Lower lobe of right lung (tissue), 2 donors: ENCODE measurements around the gene ABCE1. TPM values are rescaled to one million over a fixed set of nuclear protein-coding genes. Genes with fewer than 3 reads are reported as not detected.

Source experiments
- ATAC-seq, 2 donors: fragments of 200-7000 bp; cut with Tn5 transposase; one replicate each; pipeline ENCODE4 v1.9.1; 2020 to 2022; ENCODE audit warnings: mild to moderate bottlenecking in 2 of 2, moderate library complexity in 2 of 2
- DNase-seq: peaks from one replicate; pipeline ENCODE4 v3.0.0-alpha.2; 2020
- H3K27ac ChIP-seq: fragments of 200-600 bp; one replicate; pipeline ENCODE4 v1.8.0; 2022
- H3K27me3 ChIP-seq: fragments of 200-600 bp; one replicate; pipeline ENCODE4 v1.8.0; 2022; ENCODE audit warnings: low read depth
- H3K36me3 ChIP-seq: fragments of 200-600 bp; one replicate; pipeline ENCODE4 v1.8.0; 2022; ENCODE audit warnings: mild to moderate bottlenecking
- H3K4me1 ChIP-seq: fragments of 200-600 bp; one replicate; pipeline ENCODE4 v1.8.0; 2022
- H3K4me3 ChIP-seq: fragments of 200-600 bp; one replicate; pipeline ENCODE4 v1.8.0; 2022; ENCODE audit warnings: mild to moderate bottlenecking
- H3K9me3 ChIP-seq: fragments of 200-600 bp; one replicate; pipeline ENCODE4 v1.8.0; 2022
- intact Hi-C: fragments of 100-400 bp; cut with DNase I; formaldehyde crosslinking; loops from one replicate; pipeline ENCODE4 v1.11.0; 2022
- total RNA-seq: library from RNA; stranded (reverse); fragmentation: NEBNext Ultra II Directional; extraction: Animal tissue kit (Norgen Biotek cat#: 25700); gene quantifications from one replicate; pipeline ENCODE4 v1.2.1, GENCODE V29; 2021
- TF ChIP-seq, protein P1 (sequence below): fragments of 200-600 bp; IDR thresholded peaks from one replicate; pipeline ENCODE4 v1.8.0; 2022; ENCODE audit warnings: antibody characterized with exemption, mild to moderate bottlenecking
- donor health status: DM: no; HTN: yes; CAD: no; lungs with severe emphysema.

The ABCE1 gene
- total RNA-seq, 1 donor from 2014 or later: 35.5 TPM

DNA sequence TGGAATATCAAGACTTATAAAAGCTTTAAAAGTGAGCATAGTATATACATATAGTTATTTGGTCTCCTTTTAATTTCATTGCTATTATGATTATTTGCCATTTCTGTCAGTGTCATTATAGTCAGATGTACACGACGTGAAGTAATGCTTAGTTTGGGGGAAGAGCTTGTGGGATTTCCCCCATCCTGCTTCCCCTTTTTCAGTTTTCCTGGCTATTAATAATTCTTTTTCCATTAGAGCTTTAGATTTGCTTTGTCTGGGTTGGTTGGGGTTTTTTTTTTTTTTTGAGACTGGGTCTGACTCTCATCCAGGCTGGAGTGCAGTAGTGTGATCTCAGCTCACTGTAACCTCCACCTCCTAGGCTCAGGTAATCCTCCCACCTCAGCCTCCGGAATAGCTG lies 5.4 kb downstream of the ABCE1 start:
- H3K36me3 ChIP-seq: peaks cover 42% of the 10 kb centered on the region
- no peaks in the 10 kb centered on the region for H3K9me3 ChIP-seq
- TF ChIP-seq, protein P1, sequence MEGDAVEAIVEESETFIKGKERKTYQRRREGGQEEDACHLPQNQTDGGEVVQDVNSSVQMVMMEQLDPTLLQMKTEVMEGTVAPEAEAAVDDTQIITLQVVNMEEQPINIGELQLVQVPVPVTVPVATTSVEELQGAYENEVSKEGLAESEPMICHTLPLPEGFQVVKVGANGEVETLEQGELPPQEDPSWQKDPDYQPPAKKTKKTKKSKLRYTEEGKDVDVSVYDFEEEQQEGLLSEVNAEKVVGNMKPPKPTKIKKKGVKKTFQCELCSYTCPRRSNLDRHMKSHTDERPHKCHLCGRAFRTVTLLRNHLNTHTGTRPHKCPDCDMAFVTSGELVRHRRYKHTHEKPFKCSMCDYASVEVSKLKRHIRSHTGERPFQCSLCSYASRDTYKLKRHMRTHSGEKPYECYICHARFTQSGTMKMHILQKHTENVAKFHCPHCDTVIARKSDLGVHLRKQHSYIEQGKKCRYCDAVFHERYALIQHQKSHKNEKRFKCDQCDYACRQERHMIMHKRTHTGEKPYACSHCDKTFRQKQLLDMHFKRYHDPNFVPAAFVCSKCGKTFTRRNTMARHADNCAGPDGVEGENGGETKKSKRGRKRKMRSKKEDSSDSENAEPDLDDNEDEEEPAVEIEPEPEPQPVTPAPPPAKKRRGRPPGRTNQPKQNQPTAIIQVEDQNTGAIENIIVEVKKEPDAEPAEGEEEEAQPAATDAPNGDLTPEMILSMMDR: no peak
- DNase-seq (no peak), ATAC-seq (no peak)
- H3K27ac ChIP-seq: no peak overlapping the region
- H3K4me3 ChIP-seq: no peak overlapping the region
- no peaks in the 10 kb centered on the region for H3K27me3 ChIP-seq
- intact Hi-C loops: no loop called here
- peaks cover 15% of the 10 kb centered on the region for H3K4me1 ChIP-seq

DNA sequence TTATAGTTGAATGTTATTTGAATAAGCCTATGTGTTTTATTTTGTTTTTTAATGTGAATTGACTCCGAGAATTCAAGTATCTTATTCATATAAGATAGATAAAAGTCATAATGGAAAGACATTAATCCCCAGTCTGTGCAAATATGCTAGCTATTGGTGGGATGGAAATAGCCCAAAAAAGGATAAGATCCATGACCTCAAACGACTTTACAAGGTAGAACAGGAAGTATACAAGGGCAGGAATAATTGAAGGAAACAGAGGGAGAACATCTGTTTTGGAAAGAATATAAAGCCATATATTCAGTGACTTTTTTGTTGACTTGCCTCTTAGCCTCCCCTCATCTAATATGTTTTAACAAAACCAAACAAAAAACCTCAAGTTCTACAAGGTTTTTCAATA lies 9.0 kb downstream of the ABCE1 start:
- H3K27me3 ChIP-seq: no peaks in the 10 kb centered on the region
- ATAC-seq (no peak), DNase-seq (no peak)
- intact Hi-C loops: no loop called here
- no peak overlapping the region for H3K4me3 ChIP-seq
- TF ChIP-seq, protein P1: no peak
- H3K4me1 ChIP-seq: no peaks in the 10 kb centered on the region
- H3K27ac ChIP-seq: no peak overlapping the region
- H3K9me3 ChIP-seq: no peaks in the 10 kb centered on the region
- peaks cover 78% of the 10 kb centered on the region for H3K36me3 ChIP-seq

DNA sequence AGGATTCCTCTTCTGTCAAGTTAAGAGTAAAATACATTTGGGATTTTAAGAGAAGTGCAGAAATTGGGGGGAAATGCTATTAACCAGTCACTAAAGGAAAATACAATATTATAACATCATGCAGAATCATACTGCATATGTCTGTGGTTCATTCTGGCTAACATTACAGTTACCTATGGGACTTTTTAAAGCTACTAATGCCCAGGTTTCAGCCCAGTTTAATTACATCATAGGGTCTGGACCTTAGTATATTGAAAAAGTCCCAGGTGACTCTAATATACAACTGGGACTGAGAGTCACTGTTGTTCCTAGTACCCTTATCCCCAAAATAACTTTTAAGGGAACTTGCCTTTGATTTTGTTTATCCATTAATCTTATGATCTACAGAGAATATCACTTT lies 10.0 kb downstream of the ABCE1 start:
- TF ChIP-seq, protein P1: no peak
- DNase-seq (no peak), ATAC-seq (no peak)
- no peak overlapping the region for H3K4me3 ChIP-seq
- intact Hi-C loops: no loop called here
- peaks cover 89% of the 10 kb centered on the region for H3K36me3 ChIP-seq
- no peaks in the 10 kb centered on the region for H3K9me3 ChIP-seq
- no peaks in the 10 kb centered on the region for H3K27me3 ChIP-seq
- H3K27ac ChIP-seq: no peak overlapping the region
- H3K4me1 ChIP-seq: no peaks in the 10 kb centered on the region

DNA sequence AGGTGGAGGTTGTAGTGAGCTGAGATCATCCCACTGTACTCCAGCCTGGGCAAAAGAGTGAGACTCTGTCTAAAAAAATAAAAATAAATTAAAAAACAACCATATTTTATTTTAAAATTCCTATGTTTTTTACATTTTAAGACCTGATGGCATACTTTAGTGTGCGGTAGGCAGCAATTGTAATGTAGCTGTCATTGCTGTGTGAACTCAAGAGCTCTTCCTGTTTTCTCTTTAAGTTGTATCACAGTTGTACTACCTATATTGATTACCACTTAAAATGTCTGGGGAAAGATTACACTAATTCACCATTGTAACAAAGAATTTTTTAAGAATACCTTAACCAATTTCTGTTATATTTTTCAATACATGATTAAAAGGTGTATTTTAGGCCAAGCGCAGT lies 27.3 kb downstream of the ABCE1 start:
- intact Hi-C loops: no loop called here
- DNase-seq (no peak), ATAC-seq (no peak)
- TF ChIP-seq, protein P1: no peak
- Histone ChIP-seq H3K4me3 (no peak overlapping the region), H3K36me3 (peaks cover 87% of the 10 kb centered on the region), H3K4me1 (no peaks in the 10 kb centered on the region), H3K27me3 (no peaks in the 10 kb centered on the region), H3K9me3 (no peaks in the 10 kb centered on the region), H3K27ac (no peak overlapping the region)

DNA sequence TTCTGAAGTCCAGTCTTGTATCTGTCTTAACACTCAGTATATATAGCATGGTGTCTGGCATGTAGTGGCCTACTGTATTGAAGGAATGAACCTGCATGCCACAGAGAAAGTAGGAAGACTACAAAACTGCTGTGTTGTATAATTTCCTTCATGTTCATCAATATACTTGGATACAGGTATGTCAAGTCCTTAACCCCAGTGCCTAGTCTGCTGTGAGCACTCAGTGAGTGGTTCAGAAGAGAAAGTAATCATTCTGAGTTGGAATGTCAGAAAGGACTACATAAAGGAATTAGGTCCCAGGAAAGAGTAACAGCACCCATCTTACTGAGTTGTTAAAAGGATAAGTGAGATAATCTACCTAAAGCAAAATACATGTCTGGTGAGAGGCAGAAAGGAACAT lies 32.0 kb downstream of the ABCE1 start:
- no peaks in the 10 kb centered on the region for H3K9me3 ChIP-seq
- no peak for ATAC-seq
- intact Hi-C loops: no loop called here
- H3K36me3 ChIP-seq: peaks cover 46% of the 10 kb centered on the region
- H3K4me1 ChIP-seq: peaks cover 24% of the 10 kb centered on the region
- H3K27ac ChIP-seq: peak overlapping the region; percentile 3
- no peak overlapping the region for H3K4me3 ChIP-seq
- TF ChIP-seq, protein P1: no peak
- no peak for DNase-seq
- no peaks in the 10 kb centered on the region for H3K27me3 ChIP-seq

DNA sequence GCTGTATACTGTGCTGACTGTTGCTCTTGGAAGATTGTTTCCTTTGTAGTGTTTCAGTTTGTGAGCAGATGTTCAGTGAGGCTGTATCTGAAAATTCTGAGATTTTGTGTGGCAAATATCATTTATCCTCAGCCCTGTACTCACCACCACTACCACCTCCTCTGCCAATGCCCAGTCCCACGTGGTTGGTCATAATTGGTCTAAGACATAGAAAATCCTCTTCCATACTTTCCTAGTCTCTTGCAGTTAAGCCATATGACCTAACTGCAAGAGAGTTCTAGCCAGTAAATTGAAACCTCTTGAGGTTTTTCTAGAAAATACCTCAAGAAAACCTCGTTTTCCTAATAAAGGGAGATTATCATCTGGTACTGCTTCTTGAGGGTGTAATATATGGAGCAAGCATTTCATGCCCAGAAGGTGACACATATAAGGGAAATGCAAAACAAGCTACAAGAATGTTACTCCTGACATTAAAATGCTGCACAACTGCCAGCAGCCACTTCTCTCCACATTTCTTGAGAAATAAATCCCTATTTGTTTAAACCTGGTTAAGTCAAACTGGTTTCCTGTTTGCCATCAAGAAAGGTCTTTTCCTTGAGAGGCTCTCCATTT lies 32.8 kb downstream of the ABCE1 start:
- peaks cover 30% of the 10 kb centered on the region for H3K4me1 ChIP-seq
- DNase-seq: no peak
- H3K27me3 ChIP-seq: no peaks in the 10 kb centered on the region
- peak; percentile 61 to 71 for ATAC-seq
- H3K9me3 ChIP-seq: no peaks in the 10 kb centered on the region
- intact Hi-C loops: no loop called here
- H3K4me3 ChIP-seq: no peak overlapping the region
- H3K27ac ChIP-seq: peak overlapping the region; percentile 7
- peaks cover 39% of the 10 kb centered on the region for H3K36me3 ChIP-seq
- TF ChIP-seq, protein P1: no peak
